Measurements from ENCODE around the gene IQCK.

- no peak for TF ChIP-seq POLR2AphosphoS5 (IDR thresholded peaks at IDR 0.05)
- no peak for TF ChIP-seq POLR2A (IDR thresholded peaks at IDR 0.05)
- no peak for TF ChIP-seq CTCF (IDR thresholded peaks at IDR 0.05 in 8 of 11, conservative IDR thresholded peaks at IDR 0.05 in 3 of 11)
These were observed 56.0 kb downstream of the IQCK start for GRCh38 chr16:19774024-19774423.
